Dedifferentiated amniotic fluid mesenchymal stem cell (primary cell): ENCODE measurements around the gene DNAH6.

Experiments used
- DNase-seq: peaks from one replicate; pipeline ENCODE4 v3.0.0-alpha.2; 2016; ENCODE audit errors: extremely low spot score

DNAH6 gene

GRCh38 chr2:84797271-84797670, 281.0 kb downstream of the DNAH6 start:
- no peak for DNase-seq

GRCh38 chr2:84799772-84800171, 283.5 kb downstream of the DNAH6 start:
- no peak for DNase-seq

DNA sequence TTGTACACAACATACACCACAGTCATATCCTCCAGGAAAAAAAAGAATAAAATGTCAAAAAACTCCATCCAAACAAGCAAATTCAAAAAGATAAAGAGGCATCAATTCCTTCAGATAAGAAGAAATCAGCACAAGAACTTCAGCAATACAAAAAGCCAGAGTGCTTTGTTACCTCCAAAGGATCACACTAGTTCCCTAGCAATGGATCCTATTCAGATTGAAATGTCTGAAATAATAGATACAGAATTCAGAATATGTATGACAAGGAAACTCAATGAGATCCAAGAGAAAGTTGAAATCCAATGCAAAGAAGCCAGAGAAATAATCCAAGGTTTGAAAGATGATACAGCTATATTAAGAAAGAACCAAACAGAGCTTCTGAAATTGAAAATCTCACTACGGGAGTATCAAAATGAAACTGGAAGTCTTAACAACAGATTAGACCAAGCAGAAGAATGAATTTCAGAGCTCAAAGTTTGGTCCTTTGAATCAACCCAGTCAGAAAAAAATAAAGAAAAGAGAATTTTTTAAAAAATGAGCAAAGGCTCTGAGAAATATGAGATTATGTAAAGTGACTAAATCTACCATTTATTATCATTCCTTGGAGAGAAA, 284.0 kb downstream of the DNAH6 start:
- no peak for DNase-seq

DNA sequence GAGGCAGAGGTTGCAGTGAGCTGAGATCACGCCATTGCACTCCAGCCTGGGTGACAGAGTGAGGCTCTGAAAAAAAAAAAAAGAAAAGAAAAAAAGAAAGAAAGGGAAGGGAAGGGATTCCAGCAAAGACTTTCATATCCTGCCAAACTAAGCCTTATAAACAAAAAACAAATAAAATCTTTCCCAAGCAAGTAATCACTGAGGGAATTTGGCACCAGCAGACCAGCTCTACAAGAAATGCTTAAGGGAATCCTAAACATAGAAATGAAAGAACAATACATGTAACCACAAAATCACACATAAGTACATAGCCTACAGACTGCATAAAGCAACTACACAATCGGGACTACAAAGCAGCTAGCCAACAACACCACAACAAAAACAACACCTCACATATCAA, 285.5 kb downstream of the DNAH6 start:
- DNase-seq, result no peak

- no peak for DNase-seq
Measured at GRCh38 chr2:84805250-84805958, 289.1 kb downstream of the DNAH6 start.

DNA sequence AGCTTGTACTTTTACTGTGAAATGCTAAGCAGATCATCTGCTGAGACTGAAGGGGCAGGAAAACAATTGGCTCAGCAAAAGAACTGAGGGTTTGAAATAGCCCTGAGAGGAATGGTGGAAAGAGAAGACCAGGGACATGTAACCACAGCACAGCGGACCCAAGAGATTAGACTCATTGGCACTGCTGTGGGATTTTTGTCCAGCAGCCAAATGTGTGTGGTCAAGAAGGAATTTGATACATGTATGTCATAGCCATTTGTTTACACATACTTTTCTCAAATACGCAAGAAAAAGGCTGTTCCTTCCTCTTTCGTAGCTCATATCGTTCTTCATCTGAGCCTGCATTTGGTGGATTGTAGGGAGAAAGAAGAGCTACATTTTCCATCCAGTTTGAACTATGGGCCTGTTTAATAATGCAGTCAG, 290.8 kb downstream of the DNAH6 start:
- DNase-seq, result peak; percentile 98

DNA sequence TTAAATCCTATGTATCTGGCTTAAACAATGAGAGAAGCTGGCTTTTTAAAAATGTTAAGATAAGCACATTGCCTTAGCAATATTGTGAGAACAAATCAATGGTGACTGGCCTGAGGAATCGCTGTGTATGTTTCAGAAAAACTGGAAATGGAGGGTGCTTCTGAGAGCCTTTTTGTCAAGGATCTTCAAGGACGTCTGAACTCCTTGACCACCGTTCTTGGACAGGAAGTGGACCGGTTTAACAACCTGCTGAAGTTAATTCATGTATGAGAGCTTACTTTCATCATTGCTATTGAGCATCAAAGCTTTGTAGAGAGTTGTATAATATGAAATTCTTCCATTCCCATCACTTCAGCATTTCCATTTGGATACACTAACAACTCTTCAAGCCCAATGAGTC, 292.0 kb downstream of the DNAH6 start:
- DNase-seq, result no peak

GRCh38 chr2:84811839-84812431, 295.6 kb downstream of the DNAH6 start:
- DNase-seq, result no peak

DNA sequence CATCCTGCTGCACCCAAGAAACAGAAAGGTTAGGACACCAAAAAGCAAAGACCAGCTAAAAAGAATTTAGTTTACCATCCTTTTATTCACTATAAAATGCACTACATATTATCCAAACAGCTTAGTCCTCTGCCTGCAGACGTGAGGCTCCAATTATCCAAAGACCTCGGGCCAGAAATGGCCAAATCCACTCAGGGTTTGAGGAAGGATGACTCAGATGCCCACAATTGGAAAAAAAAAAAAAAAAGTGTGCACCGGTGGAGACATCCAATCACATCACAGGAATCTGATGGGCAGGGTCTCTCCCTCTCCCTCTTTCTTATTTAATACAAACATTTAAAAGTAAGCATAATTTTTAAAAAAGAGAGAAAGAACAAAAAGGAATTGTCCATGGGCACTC, 298.8 kb downstream of the DNAH6 start:
- no peak for DNase-seq

- DNase-seq, result no peak
Measured at GRCh38 chr2:84816426-84817026, 300.2 kb downstream of the DNAH6 start.

- no peak for DNase-seq
Measured at GRCh38 chr2:84817239-84817655, 300.9 kb downstream of the DNAH6 start.

DNA sequence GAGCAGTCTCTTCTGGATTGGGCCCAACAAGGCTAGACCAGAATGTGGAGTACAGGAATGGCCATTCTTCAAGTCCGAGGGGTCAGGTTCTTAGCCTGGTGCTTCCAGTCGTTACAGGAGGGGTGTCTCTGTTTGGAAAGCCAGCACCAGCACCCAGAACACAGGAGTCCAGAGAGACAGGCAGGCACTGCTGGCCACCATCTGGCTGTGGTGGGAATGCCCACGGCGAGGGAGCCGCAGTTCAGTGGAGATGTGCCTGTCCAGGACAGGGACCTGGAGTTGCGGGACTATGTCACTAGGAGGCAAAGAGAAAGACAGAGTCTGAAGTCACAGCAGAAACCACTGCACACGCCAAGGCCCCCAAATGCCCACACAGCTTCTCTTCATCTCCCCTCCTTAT, 305.5 kb downstream of the DNAH6 start:
- DNase-seq, result no peak

GRCh38 chr2:84823229-84823628, 306.9 kb downstream of the DNAH6 start:
- no peak for DNase-seq

DNA sequence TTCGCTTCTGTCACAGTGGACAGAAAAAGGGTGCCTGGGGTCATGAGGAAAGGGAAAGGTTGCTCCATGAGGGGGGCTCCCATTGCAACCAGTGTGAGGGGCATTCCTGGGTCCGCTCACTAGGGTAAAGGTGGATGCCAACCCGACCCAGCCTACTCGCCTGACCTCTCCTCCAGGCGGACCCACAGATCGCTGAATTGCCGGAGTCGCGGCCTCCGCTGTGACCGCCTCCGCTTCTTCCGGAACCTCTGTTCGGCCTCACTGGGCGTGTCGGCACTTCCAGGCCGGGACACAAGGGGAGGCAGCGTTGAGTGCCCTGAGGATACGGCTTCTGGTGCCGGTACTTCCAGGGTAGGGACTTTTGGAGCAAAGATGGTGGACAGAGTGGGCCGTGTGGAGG, 307.5 kb downstream of the DNAH6 start:
- no peak for DNase-seq

DNA sequence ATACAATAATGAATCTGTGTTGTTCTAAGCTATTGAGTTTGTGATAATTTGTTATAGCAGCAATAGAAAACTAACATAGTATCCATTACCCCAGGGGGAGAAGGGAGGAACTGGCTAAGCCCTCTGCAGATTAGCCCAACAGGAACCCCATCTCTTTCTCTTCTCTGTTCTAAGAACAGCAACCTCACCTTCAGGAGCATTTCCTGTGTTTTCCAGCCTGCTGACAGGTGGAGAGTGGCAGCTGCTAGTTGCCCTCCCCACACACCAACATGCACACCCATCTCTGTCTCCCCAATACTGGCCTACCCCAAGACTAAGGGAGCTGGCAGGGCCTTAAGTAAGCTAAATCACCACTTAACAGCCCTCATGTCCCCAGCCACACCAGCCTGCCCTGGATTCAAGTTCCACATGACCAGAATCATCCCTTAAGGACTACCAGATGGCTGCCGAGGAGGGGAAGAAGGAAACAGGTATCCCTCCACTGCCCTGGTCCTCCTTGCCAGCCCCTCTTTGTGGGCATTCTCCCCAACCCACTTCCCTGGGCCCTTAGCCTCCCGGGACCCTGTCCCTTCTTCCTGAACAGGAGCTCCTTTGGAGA, 311.8 kb downstream of the DNAH6 start:
- DNase-seq, result no peak

GRCh38 chr2:84829693-84830092, 313.4 kb downstream of the DNAH6 start:
- DNase-seq, result no peak

GRCh38 chr2:84830095-84830494, 313.8 kb downstream of the DNAH6 start:
- DNase-seq, result no peak

- DNase-seq, result no peak
Measured at GRCh38 chr2:84830758-84831500, 314.6 kb downstream of the DNAH6 start.

GRCh38 chr2:84832772-84833461, 316.6 kb downstream of the DNAH6 start:
- no peak for DNase-seq

- DNase-seq, result no peak
Measured at GRCh38 chr2:84833481-84834150, 317.3 kb downstream of the DNAH6 start.

DNA sequence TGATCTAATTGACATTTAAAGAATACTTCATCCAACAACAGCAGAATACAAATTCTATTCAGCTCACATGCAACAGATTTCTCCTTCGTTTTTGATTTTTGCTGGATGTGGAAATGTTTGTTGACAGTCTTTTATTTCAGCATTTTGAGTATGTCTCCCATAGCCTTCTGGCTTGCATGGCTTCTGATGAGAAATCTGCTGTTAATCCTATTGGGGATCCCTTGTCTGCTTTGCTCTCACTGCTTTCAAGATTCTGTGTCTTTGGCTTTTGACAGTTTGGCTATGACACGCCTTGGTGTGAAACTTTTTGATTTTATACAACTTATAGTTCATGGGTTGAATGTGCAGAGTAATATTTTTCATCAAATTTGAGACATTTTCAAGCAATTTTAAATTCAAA, 319.9 kb downstream of the DNAH6 start:
- DNase-seq, result no peak
